Stimulated activated CD8-positive, alpha-beta memory T cell treated with anti-CD3 and anti-CD28 coated beads, Interleukin-4, amount 100 ng/mL, for 24 hours (primary cell): ENCODE results near the gene ARHGAP8.
"Not testable (repeated sequence)": the region's sequence is repeated elsewhere in the genome, so short reads cannot be mapped to it uniquely, and the experiment has no call there.

Experiments
- DNase-seq: peaks from one replicate; pipeline ENCODE4 v3.0.0-alpha.2; 2020; ENCODE audit warnings: low read depth

ARHGAP8 gene

GRCh38 chr22:44739666-44740065 is 12.7 kb upstream of the ARHGAP8 start:
- not testable (repeated sequence) for DNase-seq

- no peak for DNase-seq
These were observed 12.1 kb upstream of the ARHGAP8 start for GRCh38 chr22:44740307-44740706.

DNA sequence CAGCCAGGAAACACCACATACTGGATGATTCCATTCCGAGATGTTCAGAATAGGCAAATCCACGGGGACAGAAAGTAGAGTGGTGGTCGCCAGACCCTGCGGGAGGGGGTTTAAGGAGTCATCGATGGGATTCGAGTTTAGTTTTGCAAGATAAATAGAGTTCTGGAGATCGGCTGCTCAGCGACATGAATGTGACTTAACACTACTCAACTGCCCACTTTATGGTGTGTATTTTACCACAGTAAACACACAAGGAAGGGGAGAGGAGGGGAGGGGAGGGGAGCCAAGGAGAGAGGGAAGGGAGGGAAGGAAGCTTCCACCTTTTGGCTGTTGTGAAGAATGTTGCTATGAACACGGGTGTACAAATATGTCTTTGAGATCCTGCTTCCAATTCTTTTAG is 10.4 kb upstream of the ARHGAP8 start:
- no peak for DNase-seq

DNA sequence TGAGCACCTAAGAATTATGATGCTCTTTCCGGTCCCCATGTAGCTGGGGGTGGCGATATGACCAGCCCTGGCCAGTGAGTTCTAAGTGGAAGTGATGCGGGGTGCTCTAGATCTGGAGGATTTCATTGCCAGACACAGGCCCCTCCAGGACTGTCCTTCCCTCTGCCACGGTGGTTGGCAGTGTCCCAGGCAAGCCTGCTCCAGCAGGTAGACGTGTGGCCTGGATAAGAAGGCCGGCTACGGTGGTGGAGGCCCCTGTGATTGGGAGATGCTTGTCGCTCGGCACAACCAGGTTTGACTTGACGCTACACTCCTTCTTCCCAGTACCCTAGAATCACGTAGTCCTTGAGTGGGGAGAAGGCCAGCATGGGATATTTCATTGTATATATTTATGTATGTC is 9.1 kb upstream of the ARHGAP8 start:
- DNase-seq, result no peak

DNA sequence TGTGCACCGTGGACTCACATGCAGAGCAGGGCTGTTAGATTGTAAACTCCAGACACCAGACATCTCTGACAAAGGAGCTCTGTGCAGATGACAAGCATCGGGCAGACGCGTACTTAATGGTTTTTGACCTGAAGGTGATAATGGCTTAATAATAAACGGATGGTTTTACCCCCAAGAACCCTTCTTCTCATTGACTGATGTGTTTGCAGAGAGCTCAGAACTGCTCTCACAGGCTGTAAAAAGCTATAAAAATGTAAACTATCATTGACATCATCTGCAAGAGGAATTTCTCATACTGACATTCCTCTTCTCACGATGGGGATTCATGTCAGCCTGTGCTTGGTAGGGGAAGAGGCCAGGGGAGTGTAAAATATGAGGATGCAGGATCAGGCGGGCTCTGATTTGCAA is 8.6 kb upstream of the ARHGAP8 start:
- DNase-seq, result no peak

- no peak for DNase-seq
These were observed 6.3 kb upstream of the ARHGAP8 start for GRCh38 chr22:44745853-44746789.

DNA sequence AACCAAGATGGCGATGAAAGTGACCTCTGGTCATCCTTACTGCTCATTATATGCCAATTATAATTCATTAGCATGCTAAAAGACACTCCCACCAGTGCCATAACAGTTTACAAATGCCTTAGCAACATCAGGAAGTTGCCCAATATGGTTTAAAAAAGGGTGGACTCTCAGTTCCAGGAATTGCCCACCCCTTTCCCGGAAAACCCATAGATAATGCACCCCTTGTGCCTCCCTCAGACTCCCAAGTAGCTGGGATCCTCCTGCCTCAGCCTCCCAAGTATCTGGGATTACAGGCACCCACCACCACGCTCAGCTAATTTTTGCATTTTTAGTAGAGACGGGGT is 4.6 kb upstream of the ARHGAP8 start:
- DNase-seq, result not testable (repeated sequence)

- no peak for DNase-seq
These were observed 3.9 kb upstream of the ARHGAP8 start for GRCh38 chr22:44748524-44748923.

GRCh38 chr22:44750481-44750880 is 1.9 kb upstream of the ARHGAP8 start:
- DNase-seq, result no peak

DNA sequence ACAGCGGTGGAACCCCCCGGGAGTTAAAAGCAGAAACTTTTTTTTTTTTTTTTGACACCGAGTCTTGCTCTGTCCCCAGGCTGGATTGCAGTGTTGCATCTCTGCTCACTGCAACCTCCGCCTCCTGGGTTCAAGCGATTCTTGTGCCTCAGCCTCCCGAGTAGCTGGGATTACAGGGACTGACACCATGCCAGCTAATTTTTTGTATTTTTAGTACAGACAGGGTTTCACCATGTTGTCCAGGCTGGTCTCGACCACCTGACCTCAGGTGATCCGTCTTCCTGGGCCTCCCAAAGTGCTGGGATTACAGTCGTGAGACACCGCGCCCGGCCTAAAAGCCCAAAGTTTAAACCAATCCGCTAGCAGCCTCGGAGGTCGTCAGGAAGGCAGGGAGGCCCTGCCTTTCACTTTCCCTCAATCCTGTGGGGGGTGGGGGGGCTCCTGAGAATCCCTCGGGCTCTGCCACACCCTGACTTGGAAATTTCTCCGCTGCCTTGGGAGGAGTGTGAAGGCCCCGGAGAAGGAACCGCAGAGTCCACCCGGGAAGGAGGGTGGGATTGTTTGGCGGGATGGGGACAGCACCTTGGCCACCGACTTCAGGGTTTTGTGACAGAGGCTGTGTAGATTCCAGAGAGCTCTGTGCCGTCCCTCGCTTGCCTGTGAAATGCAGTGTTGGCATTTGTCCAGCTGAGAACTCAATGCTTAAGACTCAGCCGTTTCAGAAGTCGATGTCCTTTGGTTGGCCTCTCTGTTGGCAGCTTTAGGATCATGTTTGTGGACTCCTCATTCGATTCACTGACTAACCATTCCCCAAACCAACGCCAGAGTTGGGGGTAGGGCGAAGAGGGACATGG is 1.0 kb downstream of the ARHGAP8 start:
- no peak for DNase-seq

DNA sequence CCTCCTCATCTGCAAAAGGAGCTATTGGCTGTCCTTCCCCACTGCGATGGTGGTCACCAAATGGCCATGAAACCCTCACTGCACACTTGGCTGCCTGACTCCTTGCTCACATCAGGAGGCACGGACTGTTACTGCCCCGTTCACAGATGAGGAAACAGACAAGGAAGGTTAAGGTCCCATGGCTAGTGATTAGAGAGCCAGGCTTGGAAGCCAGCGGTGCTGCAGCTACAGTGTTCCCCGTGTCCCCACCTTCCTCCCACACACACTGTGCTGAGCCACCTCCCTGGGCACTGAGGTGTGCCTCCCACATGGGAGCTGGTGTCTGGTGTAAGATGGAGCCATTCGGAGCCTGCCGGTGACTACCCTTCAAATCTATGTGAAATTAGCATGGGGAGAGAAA is 2.6 kb downstream of the ARHGAP8 start:
- no peak for DNase-seq

DNA sequence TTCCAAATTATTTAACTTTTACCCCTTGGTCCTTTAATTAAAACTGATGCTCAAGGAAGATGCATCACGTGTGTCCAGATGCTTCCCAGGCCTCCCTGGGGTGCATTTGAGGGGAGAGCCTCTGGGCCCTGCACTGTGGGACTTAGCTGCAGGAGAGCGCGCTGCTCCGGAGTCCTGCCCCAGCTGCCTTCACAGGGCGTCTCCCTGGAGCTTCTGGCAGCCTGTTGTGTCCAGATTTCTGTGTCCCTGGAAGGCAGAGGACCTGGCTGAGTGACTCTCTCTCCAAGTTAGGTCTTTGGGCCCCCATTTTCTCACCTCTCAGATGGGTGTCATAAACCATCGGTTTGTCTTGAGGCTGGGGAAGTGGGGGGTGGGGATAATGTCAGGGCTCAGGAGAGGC is 3.0 kb downstream of the ARHGAP8 start:
- DNase-seq, result no peak

DNA sequence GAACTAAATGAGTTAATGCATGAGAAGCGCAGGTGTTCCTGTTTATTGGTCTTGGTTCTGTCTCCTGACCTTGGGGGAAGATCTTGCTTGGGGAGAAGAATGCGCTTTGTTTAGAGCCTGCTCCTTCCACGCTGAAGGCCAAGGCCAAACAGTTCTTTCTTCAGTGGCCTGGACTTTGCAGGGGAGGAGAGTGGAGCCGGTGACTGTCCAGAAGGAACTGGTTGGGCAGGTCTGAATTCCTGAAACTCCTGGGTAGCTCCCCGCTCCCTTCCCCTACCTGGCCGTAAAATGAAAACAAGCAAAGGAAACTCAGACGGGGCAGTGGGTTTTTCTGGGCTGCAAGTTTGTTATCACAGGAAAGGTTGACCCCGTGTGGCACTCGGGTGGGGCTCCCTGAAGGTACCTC is 3.6 kb downstream of the ARHGAP8 start:
- no peak for DNase-seq

DNA sequence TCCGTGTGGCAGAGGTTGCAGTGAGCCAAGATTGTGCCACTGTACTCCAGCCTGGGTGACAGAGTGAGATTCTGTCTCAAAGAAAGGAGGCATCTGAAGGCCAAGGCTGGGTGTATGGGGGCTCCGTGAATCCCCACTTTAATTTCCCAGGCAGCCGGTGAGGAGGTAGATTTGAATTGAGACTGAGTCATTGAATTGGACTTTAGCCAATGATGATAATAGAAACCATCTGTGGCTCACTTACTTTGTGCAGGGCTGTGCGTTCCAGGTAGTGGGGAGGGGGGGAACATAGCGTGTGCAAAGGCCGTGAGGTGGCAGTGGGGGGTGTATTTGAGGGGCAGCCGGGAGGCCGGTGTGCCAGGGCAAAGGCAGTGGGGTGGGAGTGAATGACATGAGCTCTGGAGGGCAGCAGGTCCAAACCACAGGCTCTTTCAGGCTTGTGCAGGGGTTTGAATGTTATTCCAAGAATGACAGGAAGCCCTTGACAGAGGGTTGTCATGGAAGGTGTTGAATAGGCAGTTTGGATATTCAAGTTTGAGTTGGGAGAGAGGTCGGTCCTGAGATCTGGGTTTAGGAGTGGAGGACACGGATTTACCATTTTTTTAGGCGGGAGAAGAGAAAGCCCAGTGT is 6.1 kb downstream of the ARHGAP8 start:
- DNase-seq, result no peak

DNA sequence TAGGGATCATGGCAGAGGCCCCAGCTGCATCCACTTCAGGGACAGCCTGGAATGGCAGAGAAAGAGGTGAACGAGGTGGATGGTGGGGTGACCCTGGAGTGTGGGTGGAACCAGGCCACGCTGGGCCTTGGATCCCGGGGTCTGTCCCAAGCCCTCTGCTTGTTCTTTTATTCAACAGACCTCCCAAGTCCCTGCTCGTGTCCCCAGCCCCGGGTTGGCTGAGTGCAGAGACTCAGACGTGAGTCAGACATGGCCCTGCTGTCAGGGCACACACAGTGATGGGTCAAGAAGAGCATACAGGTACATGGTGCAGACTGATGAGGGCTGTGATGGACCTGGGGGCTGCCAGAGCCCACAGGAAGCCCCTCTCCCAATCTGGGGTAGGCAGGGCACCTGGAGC is 6.6 kb downstream of the ARHGAP8 start:
- DNase-seq, result no peak

DNA sequence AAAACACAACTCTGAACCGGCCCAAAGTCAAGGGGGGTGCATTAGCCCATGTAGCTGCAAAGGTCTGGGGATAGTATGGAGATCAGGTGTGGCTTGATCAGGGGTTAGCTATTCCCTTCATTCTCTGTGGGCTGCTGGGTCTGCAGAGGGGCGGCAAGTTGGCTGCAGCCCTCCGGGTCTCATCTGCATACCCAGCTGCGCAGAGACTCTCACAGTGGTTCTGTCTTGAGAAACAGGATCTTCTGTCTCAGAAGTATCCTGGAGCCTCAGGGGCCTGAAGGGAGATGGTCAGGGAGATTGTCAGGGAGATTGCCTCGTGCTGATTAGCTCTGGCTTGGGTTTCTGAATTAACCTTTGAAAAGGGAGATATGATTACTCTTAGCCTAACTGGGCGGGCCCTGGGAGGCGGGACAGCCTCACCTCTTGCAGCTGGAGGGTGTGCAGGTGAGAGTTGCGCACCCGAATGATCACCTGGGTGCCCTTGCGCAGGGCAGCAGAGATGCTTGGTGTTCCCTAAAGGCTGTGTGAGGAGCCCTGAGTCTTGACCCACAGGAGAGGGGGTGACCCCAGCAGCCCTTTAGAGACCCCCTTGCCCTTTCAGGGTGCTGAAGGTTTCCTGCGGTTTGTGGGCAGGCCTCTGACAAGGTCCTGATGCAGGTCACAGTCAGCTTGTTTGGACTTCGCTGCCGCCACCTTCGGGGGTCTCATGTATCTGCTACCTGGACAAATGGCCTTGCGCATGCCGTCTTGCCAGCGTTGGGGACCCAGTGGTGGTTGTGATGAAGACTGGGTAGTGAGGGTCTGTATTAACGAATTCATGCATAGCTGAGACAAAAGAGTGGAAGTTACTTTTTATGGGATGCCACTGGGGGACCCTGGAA is 7.3 kb downstream of the ARHGAP8 start:
- no peak for DNase-seq

- no peak for DNase-seq
These were observed 8.1 kb downstream of the ARHGAP8 start for GRCh38 chr22:44760476-44760875.

DNA sequence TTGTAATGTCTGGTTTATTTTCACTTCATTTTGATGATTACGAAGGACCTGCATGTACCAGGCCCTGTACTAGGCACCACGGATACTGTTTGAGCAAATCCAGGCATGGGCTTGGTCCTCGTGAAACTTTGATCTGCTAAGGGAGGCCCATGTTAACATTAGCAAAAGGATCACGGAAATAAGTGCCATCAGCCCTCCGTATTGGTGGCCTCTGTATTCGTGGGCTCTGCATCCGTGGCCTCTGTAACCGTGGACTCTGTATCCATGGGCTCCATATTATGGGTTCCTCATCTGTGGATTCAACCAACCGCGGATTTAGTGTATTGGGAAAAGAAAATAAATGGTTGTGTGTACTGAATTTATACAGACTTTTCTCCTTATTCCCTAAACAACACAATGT is 8.7 kb downstream of the ARHGAP8 start:
- no peak for DNase-seq

DNA sequence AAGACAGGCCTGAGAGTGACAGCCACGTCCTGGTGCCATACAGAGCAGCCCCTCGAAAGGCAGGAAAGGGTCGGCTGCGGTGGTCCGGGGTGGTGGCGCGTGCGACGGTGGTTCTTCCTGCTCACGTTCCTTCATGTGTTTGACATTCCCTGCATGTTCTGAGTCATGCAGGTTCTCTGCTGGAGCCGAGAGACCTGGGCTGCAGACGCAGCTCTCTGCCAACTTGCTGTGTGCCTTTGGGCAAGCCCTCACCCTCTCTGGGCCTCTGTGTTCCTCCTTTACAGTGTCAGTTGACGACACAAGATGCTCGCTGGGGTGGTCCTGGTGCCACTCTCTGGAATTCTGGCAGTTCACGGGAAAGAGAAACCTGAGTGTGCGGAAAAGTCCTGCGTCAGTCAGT is 12.0 kb downstream of the ARHGAP8 start:
- no peak for DNase-seq

DNA sequence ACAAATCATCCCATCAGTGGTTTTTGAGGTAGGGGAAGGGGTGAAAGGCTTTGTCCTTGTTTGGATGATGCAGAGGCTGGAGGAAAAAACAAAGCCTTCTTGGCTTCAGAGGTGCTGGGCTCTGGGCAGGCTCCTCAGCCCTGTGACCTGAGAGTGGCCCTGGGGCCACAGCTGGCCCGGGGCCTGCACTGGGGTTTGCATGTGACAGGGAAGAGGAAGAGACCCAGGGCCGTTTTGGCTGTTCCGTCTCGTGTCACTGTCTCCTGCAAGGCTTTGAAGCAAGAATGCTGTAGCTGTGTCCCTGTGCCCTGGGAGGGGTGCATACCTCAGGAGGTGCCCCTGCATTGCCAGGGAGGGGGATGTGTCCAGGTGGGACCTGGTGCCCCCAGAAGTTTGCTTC is 12.6 kb downstream of the ARHGAP8 start:
- DNase-seq, result no peak

GRCh38 chr22:44765571-44766285 is 13.4 kb downstream of the ARHGAP8 start:
- no peak for DNase-seq
